GM12873 (cell line): ENCODE measurements around the gene NID2.

Source experiments
- CTCF ChIP-seq: IDR thresholded peaks from 2 replicates; pipeline ENCODE4 v1.5.1; 2012; ENCODE audit warnings: low read depth, mild to moderate bottlenecking, moderate library complexity, low read length, control low read depth; ENCODE audit not compliant: insufficient read depth; ENCODE audit errors: missing control alignments

Gene NID2

GRCh38 chr14:52048641-52049204 is 20.1 kb downstream of the NID2 start:
- no peak for TF ChIP-seq CTCF

GRCh38 chr14:52048116-52048515 is 20.7 kb downstream of the NID2 start:
- TF ChIP-seq CTCF = no peak

- no peak for TF ChIP-seq CTCF
These were observed 22.4 kb downstream of the NID2 start for GRCh38 chr14:52046376-52046917.

- TF ChIP-seq CTCF = no peak
These were observed 23.9 kb downstream of the NID2 start for GRCh38 chr14:52044791-52045522.

GRCh38 chr14:52043690-52044089 is 25.2 kb downstream of the NID2 start:
- peak; percentile 79 for TF ChIP-seq CTCF

- TF ChIP-seq CTCF = no peak
These were observed 26.2 kb downstream of the NID2 start for GRCh38 chr14:52042371-52043289.

- no peak for TF ChIP-seq CTCF
These were observed 28.3 kb downstream of the NID2 start for GRCh38 chr14:52040598-52040997.
